HepG2 (cell line): ENCODE results near the gene KIAA0232. TPM values are rescaled to one million over a fixed set of nuclear protein-coding genes. Genes with fewer than 3 reads are reported as not detected.

Experiments
- HNRNPUL1 ChIP-seq: fragments of 200-400 bp; formaldehyde crosslinking; IDR thresholded peaks from 2 replicates; pipeline ENCODE4 v1.6.1; 2017; ENCODE audit warnings: low read depth, mild to moderate bottlenecking, low read length, moderate library complexity
- KDM5B ChIP-seq: sonication (generic); formaldehyde crosslinking; IDR thresholded peaks from 2 replicates; pipeline ENCODE4 v1.4.0; 2020; ENCODE audit warnings: missing genetic modification reagents, mild to moderate bottlenecking, borderline replicate concordance
- MTF1 ChIP-seq: sonication (generic); formaldehyde crosslinking; IDR thresholded peaks from 2 replicates; pipeline ENCODE4 v1.5.0; 2020; ENCODE audit warnings: missing genetic modification reagents
- PAF1 ChIP-seq: IDR thresholded peaks from 2 replicates; pipeline ENCODE4 v1.6.1; 2016; ENCODE audit warnings: missing genetic modification reagents, missing compliant biosample characterization
- SIN3B ChIP-seq: fragments of 150-350 bp; IDR thresholded peaks from 2 replicates; pipeline ENCODE4 v1.6.1; 2014; ENCODE audit warnings: low read length
- TBX3 ChIP-seq: fragments of 450-650 bp; IDR thresholded peaks from 2 replicates; pipeline ENCODE4 v1.6.1; 2017; ENCODE audit warnings: antibody characterized with exemption, mild to moderate bottlenecking, inconsistent platforms, borderline replicate concordance
- ZNF234 ChIP-seq: sonication (generic); formaldehyde crosslinking; conservative IDR thresholded peaks from 2 replicates; pipeline ENCODE4 v1.5.1; 2020; ENCODE audit warnings: mild to moderate bottlenecking, missing genetic modification reagents
- polyA plus RNA-seq, 8 experiments: library from polyadenylated mRNA; depleted of rRNA in 3 of 8; stranded (reverse) in 7 of 8; unstranded in 1 of 8; fragments of >200 nt; fragmentation: Illumina TruSeq in 4 of 8; extraction: Trizol in 4 of 8; gene quantifications; 2 replicates each; pipeline versions ENCODE4 v1.2.1 to v1.2.3, GENCODE V29; 2011 to 2016; ENCODE audit warnings: low read depth in 4 of 8, missing spikeins in 1 of 8, mixed read lengths in 1 of 8; ENCODE audit not compliant: insufficient read depth in 1 of 8
- total RNA-seq, 5 experiments: library from RNA; depleted of rRNA; stranded (reverse); fragments of >200 nt; fragmentation: Illumina TruSeq; extraction: Trizol; gene quantifications; 2 replicates each; pipeline ENCODE4 v1.2.3, GENCODE V29; 2016; ENCODE audit warnings: low read depth in 1 of 5
- TF ChIP-seq, protein P1 (sequence below): sonication (generic); formaldehyde crosslinking; IDR thresholded peaks from 2 replicates; pipeline ENCODE4 v1.9.0; 2021; ENCODE audit warnings: missing genetic modification reagents, borderline replicate concordance
- TF ChIP-seq, protein P2 (sequence below): sonication (generic); formaldehyde crosslinking; IDR thresholded peaks from 2 replicates; pipeline ENCODE4 v1.5.1; 2020; ENCODE audit warnings: mild to moderate bottlenecking, missing genetic modification reagents, moderate library complexity
- TF ChIP-seq, protein P3 (sequence below), 2 experiments: IDR thresholded peaks; 2 replicates each; pipeline ENCODE4 v1.6.1; 2011 to 2012; ENCODE audit warnings: low read length in 2 of 2, borderline replicate concordance in 1 of 2, low read depth in 1 of 2, mild to moderate bottlenecking in 1 of 2, moderate library complexity in 1 of 2
- TF ChIP-seq, protein P4 (sequence below): sonication (generic); formaldehyde crosslinking; conservative IDR thresholded peaks from 2 replicates; pipeline ENCODE4 v1.4.0; 2020; ENCODE audit warnings: missing genetic modification reagents

Gene KIAA0232
- total and polyA plus RNA-seq, 2 of the 13 experiments (the other 11 are each of a cell fraction or from before 2014, with no cell fraction given), result 7.8 to 17.1 TPM

DNA sequence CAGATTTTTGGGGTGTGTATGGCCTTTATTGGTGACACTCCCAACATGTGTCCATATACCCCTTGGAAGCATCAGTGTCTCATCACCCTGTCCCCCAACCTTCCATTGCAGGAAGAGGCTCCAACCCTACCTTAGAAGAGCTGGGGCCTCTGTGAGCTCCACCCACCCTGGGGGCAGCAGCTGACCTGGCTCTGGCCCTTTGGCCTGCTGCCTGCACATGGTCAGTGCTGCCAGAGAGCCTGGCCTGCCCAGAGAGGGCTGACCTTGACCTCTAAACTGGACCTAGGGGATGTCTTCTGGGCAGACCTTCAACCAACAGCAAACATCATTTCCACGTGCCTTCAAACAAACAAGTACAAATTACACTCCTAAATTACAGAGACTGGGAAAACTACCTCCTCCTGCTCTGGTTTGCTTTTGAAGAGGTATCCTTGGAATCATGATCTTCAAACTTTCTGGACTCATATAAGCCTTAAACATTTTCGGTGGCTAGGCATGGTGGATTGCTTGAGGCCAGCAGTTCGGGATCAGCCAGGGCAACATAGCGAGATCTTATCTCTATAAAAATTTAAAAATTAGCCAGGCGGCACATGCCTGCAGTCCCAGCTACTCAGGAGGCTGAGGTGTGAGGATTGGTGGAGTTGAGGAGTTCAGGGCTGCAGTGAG lies 27.3 kb upstream of the KIAA0232 start (continued):
- TF ChIP-seq, protein P1, sequence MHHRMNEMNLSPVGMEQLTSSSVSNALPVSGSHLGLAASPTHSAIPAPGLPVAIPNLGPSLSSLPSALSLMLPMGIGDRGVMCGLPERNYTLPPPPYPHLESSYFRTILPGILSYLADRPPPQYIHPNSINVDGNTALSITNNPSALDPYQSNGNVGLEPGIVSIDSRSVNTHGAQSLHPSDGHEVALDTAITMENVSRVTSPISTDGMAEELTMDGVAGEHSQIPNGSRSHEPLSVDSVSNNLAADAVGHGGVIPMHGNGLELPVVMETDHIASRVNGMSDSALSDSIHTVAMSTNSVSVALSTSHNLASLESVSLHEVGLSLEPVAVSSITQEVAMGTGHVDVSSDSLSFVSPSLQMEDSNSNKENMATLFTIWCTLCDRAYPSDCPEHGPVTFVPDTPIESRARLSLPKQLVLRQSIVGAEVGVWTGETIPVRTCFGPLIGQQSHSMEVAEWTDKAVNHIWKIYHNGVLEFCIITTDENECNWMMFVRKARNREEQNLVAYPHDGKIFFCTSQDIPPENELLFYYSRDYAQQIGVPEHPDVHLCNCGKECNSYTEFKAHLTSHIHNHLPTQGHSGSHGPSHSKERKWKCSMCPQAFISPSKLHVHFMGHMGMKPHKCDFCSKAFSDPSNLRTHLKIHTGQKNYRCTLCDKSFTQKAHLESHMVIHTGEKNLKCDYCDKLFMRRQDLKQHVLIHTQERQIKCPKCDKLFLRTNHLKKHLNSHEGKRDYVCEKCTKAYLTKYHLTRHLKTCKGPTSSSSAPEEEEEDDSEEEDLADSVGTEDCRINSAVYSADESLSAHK, result peak; percentile 51; the same call in 1 of the 2 replicates
- TF ChIP-seq HNRNPUL1 (no peak), TBX3 (peak; percentile 19; the same call in 1 of the 2 replicates), MTF1 (CRISPR knock-in tag) (0 out of 2 replicates have a peak, but pooled peaks have one; percentile 36), PAF1 (CRISPR knock-in tag) (no peak), KDM5B (CRISPR knock-in tag) (no peak; the same call in 1 of the 2 replicates), ZNF234 (CRISPR knock-in tag) (no peak), SIN3B (no peak)
- TF ChIP-seq, protein P2, sequence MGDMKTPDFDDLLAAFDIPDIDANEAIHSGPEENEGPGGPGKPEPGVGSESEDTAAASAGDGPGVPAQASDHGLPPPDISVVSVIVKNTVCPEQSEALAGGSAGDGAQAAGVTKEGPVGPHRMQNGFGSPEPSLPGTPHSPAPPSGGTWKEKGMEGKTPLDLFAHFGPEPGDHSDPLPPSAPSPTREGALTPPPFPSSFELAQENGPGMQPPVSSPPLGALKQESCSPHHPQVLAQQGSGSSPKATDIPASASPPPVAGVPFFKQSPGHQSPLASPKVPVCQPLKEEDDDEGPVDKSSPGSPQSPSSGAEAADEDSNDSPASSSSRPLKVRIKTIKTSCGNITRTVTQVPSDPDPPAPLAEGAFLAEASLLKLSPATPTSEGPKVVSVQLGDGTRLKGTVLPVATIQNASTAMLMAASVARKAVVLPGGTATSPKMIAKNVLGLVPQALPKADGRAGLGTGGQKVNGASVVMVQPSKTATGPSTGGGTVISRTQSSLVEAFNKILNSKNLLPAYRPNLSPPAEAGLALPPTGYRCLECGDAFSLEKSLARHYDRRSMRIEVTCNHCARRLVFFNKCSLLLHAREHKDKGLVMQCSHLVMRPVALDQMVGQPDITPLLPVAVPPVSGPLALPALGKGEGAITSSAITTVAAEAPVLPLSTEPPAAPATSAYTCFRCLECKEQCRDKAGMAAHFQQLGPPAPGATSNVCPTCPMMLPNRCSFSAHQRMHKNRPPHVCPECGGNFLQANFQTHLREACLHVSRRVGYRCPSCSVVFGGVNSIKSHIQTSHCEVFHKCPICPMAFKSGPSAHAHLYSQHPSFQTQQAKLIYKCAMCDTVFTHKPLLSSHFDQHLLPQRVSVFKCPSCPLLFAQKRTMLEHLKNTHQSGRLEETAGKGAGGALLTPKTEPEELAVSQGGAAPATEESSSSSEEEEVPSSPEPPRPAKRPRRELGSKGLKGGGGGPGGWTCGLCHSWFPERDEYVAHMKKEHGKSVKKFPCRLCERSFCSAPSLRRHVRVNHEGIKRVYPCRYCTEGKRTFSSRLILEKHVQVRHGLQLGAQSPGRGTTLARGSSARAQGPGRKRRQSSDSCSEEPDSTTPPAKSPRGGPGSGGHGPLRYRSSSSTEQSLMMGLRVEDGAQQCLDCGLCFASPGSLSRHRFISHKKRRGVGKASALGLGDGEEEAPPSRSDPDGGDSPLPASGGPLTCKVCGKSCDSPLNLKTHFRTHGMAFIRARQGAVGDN (CRISPR knock-in tag), result peak; percentile 95
- TF ChIP-seq, protein P3, sequence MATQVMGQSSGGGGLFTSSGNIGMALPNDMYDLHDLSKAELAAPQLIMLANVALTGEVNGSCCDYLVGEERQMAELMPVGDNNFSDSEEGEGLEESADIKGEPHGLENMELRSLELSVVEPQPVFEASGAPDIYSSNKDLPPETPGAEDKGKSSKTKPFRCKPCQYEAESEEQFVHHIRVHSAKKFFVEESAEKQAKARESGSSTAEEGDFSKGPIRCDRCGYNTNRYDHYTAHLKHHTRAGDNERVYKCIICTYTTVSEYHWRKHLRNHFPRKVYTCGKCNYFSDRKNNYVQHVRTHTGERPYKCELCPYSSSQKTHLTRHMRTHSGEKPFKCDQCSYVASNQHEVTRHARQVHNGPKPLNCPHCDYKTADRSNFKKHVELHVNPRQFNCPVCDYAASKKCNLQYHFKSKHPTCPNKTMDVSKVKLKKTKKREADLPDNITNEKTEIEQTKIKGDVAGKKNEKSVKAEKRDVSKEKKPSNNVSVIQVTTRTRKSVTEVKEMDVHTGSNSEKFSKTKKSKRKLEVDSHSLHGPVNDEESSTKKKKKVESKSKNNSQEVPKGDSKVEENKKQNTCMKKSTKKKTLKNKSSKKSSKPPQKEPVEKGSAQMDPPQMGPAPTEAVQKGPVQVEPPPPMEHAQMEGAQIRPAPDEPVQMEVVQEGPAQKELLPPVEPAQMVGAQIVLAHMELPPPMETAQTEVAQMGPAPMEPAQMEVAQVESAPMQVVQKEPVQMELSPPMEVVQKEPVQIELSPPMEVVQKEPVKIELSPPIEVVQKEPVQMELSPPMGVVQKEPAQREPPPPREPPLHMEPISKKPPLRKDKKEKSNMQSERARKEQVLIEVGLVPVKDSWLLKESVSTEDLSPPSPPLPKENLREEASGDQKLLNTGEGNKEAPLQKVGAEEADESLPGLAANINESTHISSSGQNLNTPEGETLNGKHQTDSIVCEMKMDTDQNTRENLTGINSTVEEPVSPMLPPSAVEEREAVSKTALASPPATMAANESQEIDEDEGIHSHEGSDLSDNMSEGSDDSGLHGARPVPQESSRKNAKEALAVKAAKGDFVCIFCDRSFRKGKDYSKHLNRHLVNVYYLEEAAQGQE (IDR thresholded peaks at IDR 0.05; ENCODE audit: borderline replicate concordance in 1 of 2, low read depth in 1 of 2, low read length in 2 of 2), result peak in 1 of 2 experiments; percentile 27; a peak in 1 of 4 replicates
- TF ChIP-seq, protein P4, sequence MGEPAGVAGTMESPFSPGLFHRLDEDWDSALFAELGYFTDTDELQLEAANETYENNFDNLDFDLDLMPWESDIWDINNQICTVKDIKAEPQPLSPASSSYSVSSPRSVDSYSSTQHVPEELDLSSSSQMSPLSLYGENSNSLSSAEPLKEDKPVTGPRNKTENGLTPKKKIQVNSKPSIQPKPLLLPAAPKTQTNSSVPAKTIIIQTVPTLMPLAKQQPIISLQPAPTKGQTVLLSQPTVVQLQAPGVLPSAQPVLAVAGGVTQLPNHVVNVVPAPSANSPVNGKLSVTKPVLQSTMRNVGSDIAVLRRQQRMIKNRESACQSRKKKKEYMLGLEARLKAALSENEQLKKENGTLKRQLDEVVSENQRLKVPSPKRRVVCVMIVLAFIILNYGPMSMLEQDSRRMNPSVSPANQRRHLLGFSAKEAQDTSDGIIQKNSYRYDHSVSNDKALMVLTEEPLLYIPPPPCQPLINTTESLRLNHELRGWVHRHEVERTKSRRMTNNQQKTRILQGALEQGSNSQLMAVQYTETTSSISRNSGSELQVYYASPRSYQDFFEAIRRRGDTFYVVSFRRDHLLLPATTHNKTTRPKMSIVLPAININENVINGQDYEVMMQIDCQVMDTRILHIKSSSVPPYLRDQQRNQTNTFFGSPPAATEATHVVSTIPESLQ, result no peak
